HEK293T (cell line): ENCODE data around the gene PLCZ1.

ENCODE experiments used
- CTCF ChIA-PET: fragments of 350-600 bp; formaldehyde crosslinking; extraction: SDS; loops from one replicate; lab custom pipeline; 2021; ENCODE audit warnings: antibody characterized with exemption, inconsistent platforms; lab: Yijun Ruan, JAX
- POLR2A ChIA-PET: fragments of 350-600 bp; formaldehyde crosslinking; extraction: SDS; loops from one replicate; lab custom pipeline; 2020; ENCODE audit warnings: antibody characterized with exemption, inconsistent platforms; lab: Yijun Ruan, JAX
- DNase-seq: peaks from one replicate; pipeline ENCODE4 v3.0.0; 2012; ENCODE audit warnings: mixed read lengths; ENCODE audit errors: extremely low spot score
- ARNT ChIP-seq: fragments of 450-650 bp; IDR thresholded peaks from 2 replicates; pipeline ENCODE4 v1.6.1; 2017; ENCODE audit warnings: mild to moderate bottlenecking
- BHLHE40 ChIP-seq: fragments of 450-650 bp; IDR thresholded peaks from 2 replicates; pipeline ENCODE4 v1.6.1; 2016; ENCODE audit warnings: mild to moderate bottlenecking, moderate library complexity, borderline replicate concordance
- CTBP1 ChIP-seq: fragments of 450-650 bp; IDR thresholded peaks from 2 replicates; pipeline ENCODE4 v1.6.1; 2016; ENCODE audit warnings: borderline replicate concordance
- ELF4 ChIP-seq: fragments of 450-650 bp; IDR thresholded peaks from 2 replicates; pipeline ENCODE4 v1.6.1; 2017; ENCODE audit warnings: antibody characterized with exemption
- FOXA1 ChIP-seq: fragments of 450-650 bp; IDR thresholded peaks from 2 replicates; pipeline ENCODE4 v1.6.1; 2016; ENCODE audit warnings: mild to moderate bottlenecking
- FOXK2 ChIP-seq: fragments of 450-650 bp; IDR thresholded peaks from 2 replicates; pipeline ENCODE4 v1.6.1; 2016; ENCODE audit warnings: mild to moderate bottlenecking
- FOXM1 ChIP-seq: fragments of 450-650 bp; IDR thresholded peaks from 2 replicates; pipeline ENCODE4 v1.6.1; 2017; ENCODE audit warnings: mild to moderate bottlenecking, borderline replicate concordance
- HDGF ChIP-seq: fragments of 450-650 bp; IDR thresholded peaks from 2 replicates; pipeline ENCODE4 v1.6.1; 2017; ENCODE audit warnings: antibody characterized with exemption, borderline replicate concordance
- L3MBTL2 ChIP-seq: fragments of 450-650 bp; conservative IDR thresholded peaks from 2 replicates; pipeline ENCODE4 v1.6.1; 2016; ENCODE audit warnings: mild to moderate bottlenecking
- LEF1 ChIP-seq: fragments of 450-650 bp; IDR thresholded peaks from 2 replicates; pipeline ENCODE4 v1.6.1; 2017; ENCODE audit warnings: mild to moderate bottlenecking, borderline replicate concordance
- NFRKB ChIP-seq: fragments of 450-650 bp; IDR thresholded peaks from 2 replicates; pipeline ENCODE4 v1.6.1; 2016; ENCODE audit warnings: mild to moderate bottlenecking, moderate library complexity
- SP1 ChIP-seq: fragments of 450-650 bp; IDR thresholded peaks from 2 replicates; pipeline ENCODE4 v1.6.1; 2017
- SUZ12 ChIP-seq: fragments of 450-650 bp; IDR thresholded peaks from 2 replicates; pipeline ENCODE4 v1.6.1; 2016; ENCODE audit warnings: mild to moderate bottlenecking
- TARDBP ChIP-seq: fragments of 450-650 bp; IDR thresholded peaks from 2 replicates; pipeline ENCODE4 v1.6.1; 2016
- ZNF384 ChIP-seq: fragments of 450-650 bp; IDR thresholded peaks from 2 replicates; pipeline ENCODE4 v1.6.1; 2016
- TF ChIP-seq, protein P1 (sequence below): fragments of 450-650 bp; IDR thresholded peaks from 2 replicates; pipeline ENCODE4 v1.6.1; 2016

The PLCZ1 gene

DNA sequence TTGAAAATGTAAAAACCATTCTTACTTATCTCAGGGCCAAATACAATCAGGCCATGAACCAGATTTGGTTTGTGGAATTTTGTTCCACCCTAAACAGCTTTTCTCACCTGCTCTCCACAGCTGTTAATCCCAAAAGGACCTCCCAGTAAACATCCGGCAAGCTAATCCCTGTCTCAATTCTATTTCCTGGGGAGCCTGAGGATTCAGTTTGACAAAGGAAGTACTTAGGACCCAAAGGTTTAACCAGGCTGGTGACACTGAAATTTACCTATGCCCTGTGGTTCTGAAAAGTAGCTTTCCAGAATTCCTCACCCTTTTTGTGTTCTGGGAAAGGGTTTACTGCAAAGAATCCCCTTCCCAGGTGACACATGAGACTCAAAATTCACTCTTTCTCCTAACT lies 15.1 kb upstream of the PLCZ1 start:
- TF ChIP-seq ARNT, result no peak
- TF ChIP-seq HDGF, result no peak
- no peak for TF ChIP-seq BHLHE40
- no peak for TF ChIP-seq FOXK2
- TF ChIP-seq LEF1, result no peak
- no peak for TF ChIP-seq ELF4
- no peak for TF ChIP-seq CTBP1
- TF ChIP-seq TARDBP, result no peak
- no peak for TF ChIP-seq SUZ12
- TF ChIP-seq FOXA1, result no peak
- TF ChIP-seq L3MBTL2, result no peak
- no peak for TF ChIP-seq ZNF384
- no peak for TF ChIP-seq FOXM1
- TF ChIP-seq, protein P1, sequence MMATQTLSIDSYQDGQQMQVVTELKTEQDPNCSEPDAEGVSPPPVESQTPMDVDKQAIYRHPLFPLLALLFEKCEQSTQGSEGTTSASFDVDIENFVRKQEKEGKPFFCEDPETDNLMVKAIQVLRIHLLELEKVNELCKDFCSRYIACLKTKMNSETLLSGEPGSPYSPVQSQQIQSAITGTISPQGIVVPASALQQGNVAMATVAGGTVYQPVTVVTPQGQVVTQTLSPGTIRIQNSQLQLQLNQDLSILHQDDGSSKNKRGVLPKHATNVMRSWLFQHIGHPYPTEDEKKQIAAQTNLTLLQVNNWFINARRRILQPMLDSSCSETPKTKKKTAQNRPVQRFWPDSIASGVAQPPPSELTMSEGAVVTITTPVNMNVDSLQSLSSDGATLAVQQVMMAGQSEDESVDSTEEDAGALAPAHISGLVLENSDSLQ, result no peak
- no peak for TF ChIP-seq SP1
- no peak for TF ChIP-seq NFRKB
- DNase-seq, result no peak
- ChIA-PET CTCF (interaction anchor here (1.2 kb wide), 1 partner anchor 524 kb away, joined by 3 read pairs; no protein-coding TSS in a partner anchor), POLR2A (no interaction called here)

GRCh38 chr12:18752280-18752920 lies 14.6 kb upstream of the PLCZ1 start:
- TF ChIP-seq, protein P1, result no peak
- no peak for TF ChIP-seq FOXK2
- no peak for TF ChIP-seq ZNF384
- no peak for TF ChIP-seq CTBP1
- no peak for TF ChIP-seq TARDBP
- TF ChIP-seq FOXA1, result no peak

GRCh38 chr12:18751866-18752265 lies 14.1 kb upstream of the PLCZ1 start:
- CTCF ChIA-PET, result no interaction called here
- DNase-seq, result no peak
- POLR2A ChIA-PET, result no interaction called here
- TF ChIP-seq FOXM1 (no peak), ZNF384 (no peak), SUZ12 (no peak), FOXK2 (no peak), L3MBTL2 (no peak), FOXA1 (no peak), BHLHE40 (no peak), ELF4 (no peak), NFRKB (no peak), CTBP1 (no peak), LEF1 (no peak), TARDBP (no peak), HDGF (no peak), SP1 (no peak), ARNT (no peak)
- TF ChIP-seq, protein P1, result no peak

More at GRCh38 chr12:18752280-18752920, 14.6 kb upstream of the PLCZ1 start:
- DNase-seq, result no peak
- POLR2A ChIA-PET, result no interaction called here
- CTCF ChIA-PET, result no interaction called here

DNA sequence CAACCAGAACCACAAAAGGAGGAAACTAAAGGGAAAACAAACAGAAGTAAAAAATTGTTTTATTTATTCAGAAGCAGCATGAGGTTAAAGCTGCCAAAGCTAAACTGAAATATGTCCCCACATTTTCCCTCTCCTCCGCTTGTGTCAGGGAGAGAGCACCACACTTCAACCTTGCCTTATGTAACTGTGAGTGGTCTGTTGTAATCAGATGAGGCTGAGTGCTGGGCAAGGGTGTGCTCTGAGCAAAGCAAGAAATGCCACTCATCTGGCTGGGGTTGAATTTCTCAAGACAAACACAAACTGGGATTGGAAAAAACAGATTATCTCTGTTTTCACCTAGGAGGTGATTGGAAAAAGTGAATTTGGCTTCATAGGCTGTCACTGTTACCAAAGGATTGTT lies 12.3 kb upstream of the PLCZ1 start:
- POLR2A ChIA-PET, result no interaction called here
- no peak for DNase-seq
- TF ChIP-seq ARNT (no peak), HDGF (no peak), ZNF384 (no peak), ELF4 (no peak), FOXA1 (no peak), FOXM1 (no peak), BHLHE40 (no peak), L3MBTL2 (no peak)
- TF ChIP-seq, protein P1, result no peak
- CTCF ChIA-PET, result interaction anchor here (0.7 kb wide), 2 partner anchors 402 to 503 kb away, joined by 3 to 4 read pairs; no protein-coding TSS in a partner anchor

DNA sequence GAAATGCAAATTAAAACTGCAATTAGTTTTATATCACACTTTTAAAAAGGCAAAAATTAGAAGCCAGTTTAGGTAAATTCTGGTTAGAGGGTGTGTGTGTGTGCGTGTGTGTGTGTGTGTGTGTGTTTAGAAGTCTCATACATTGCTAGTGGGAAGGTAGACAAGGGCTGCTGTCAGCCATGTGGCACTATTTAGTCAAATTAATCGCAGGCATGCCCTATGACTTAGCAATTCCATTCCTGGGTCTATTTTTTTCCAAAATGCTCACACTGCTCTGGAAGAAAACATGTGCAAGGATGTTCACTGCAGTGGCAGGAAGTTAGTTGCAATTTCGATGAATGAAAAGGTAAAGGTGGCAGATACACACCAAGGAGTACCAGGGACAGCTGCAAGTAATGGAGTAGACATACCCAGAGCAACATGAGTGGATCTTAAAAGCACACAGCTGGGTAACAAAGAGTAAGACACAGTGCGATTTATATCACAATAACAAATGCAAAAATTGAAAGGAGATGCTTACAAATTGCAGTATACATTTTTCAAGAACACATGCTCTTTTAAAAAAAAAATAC lies 11.7 kb upstream of the PLCZ1 start:
- ChIA-PET POLR2A (no interaction called here), CTCF (interaction anchor here (0.7 kb wide), 2 partner anchors 402 to 502 kb away, joined by 3 to 4 read pairs; no protein-coding TSS in a partner anchor)
- TF ChIP-seq BHLHE40 (no peak), ZNF384 (no peak), LEF1 (no peak), FOXM1 (no peak), CTBP1 (no peak)
- DNase-seq, result no peak

DNA sequence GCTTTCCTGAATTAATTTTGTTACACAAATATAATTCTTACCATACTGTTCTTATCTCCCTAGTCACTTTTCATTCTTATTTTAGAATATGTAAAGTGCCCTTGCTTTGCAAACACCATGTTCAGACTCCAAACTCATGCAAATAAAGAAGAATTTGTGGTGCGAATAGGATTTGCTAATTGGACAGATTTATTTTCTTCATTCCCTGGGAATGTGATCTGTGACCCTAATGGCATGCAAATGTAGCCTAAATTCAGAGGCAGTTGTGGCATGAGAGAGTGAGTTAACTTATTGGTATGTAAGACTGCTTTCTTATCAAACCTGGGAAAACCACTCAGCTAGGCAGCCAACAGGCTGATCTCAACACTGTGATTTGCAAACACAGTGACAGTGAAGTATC lies 10.1 kb upstream of the PLCZ1 start:
- no peak for DNase-seq
- ChIA-PET CTCF (no interaction called here), POLR2A (no interaction called here)
- TF ChIP-seq BHLHE40 (no peak), HDGF (no peak), NFRKB (no peak)
- TF ChIP-seq, protein P1, result no peak
